Measurements from ENCODE around the gene AFG1L.
"Not testable (repeated sequence)": the region's sequence is repeated elsewhere in the genome, so short reads cannot be mapped to it uniquely, and the experiment has no call there.

The AFG1L gene

GRCh38 chr6:108288742-108289141, 6.1 kb upstream of the AFG1L start:
- no peaks in the 10 kb centered on the region for H3K9me3 ChIP-seq (ENCODE audit: control insufficient read depth, low read length)
- H3K4me3 ChIP-seq (ENCODE audit: insufficient read depth, low read depth, low read length) = no peak overlapping the region
- H3K4me1 ChIP-seq (ENCODE audit: control insufficient read depth, insufficient read depth, low read length) = no peaks in the 10 kb centered on the region
- H3K27me3 ChIP-seq (ENCODE audit: control insufficient read depth, insufficient read depth, low read length, poor library complexity, severe bottlenecking) = no peaks in the 10 kb centered on the region
- H3K36me3 ChIP-seq (ENCODE audit: control insufficient read depth, insufficient read depth, low read length) = no peaks in the 10 kb centered on the region
- no peak overlapping the region for H3K27ac ChIP-seq (ENCODE audit: insufficient read depth, low read depth, low read length, poor library complexity, severe bottlenecking)

GRCh38 chr6:108291091-108291490, 3.8 kb upstream of the AFG1L start:
- no peaks in the 10 kb centered on the region for H3K36me3 ChIP-seq (ENCODE audit: control insufficient read depth, insufficient read depth, low read length)
- H3K4me1 ChIP-seq (ENCODE audit: control insufficient read depth, insufficient read depth, low read length) = no peaks in the 10 kb centered on the region
- 84 to 90% methylated on average over 4 of the region's 4 CpGs for WGBS, 2 experiments
- H3K27me3 ChIP-seq (ENCODE audit: control insufficient read depth, insufficient read depth, low read length, poor library complexity, severe bottlenecking) = no peaks in the 10 kb centered on the region
- no peak overlapping the region for H3K4me3 ChIP-seq (ENCODE audit: insufficient read depth, low read depth, low read length)
- no peak overlapping the region for H3K27ac ChIP-seq (ENCODE audit: insufficient read depth, low read depth, low read length, poor library complexity, severe bottlenecking)
- no peaks in the 10 kb centered on the region for H3K9me3 ChIP-seq (ENCODE audit: control insufficient read depth, low read length)

GRCh38 chr6:108292561-108292960, 2.3 kb upstream of the AFG1L start:
- not testable (repeated sequence) for H3K27me3 ChIP-seq (ENCODE audit: control insufficient read depth, insufficient read depth, low read length, poor library complexity, severe bottlenecking); H3K36me3 ChIP-seq (ENCODE audit: control insufficient read depth, insufficient read depth, low read length)
- WGBS, 2 experiments = 92 to 100% methylated on average over 1 to 2 of the region's 3 CpGs

GRCh38 chr6:108293527-108294296, 1.1 kb upstream of the AFG1L start:
- peak overlapping the region; percentile 83 for H3K4me3 ChIP-seq (ENCODE audit: insufficient read depth, low read depth, low read length)

More at GRCh38 chr6:108292561-108292960, 2.3 kb upstream of the AFG1L start:
- not testable (repeated sequence) for H3K4me3 ChIP-seq (ENCODE audit: insufficient read depth, low read depth, low read length); H3K27ac ChIP-seq (ENCODE audit: insufficient read depth, low read depth, low read length, poor library complexity, severe bottlenecking); H3K4me1 ChIP-seq (ENCODE audit: control insufficient read depth, insufficient read depth, low read length); H3K9me3 ChIP-seq (ENCODE audit: control insufficient read depth, low read length)

DNA sequence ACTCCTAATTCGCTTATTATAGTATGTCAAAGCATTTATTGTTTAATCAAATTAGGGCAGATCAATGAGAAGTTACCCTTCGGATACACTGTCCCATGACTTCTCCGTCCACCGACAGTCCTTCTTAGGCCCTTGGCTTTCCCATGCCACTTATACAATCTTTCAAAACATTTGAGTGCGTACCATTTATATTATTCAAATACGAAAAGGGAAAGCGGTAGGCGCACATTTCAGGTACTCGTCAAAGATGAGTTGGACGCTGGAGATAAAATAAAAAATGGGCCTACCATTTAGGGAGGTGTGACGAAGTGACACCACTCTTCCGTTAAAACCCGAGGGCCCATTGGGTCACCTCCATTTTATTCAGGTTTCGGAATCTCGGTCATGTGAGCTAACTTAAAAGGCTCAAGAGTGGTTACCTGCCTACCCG, 542 bp upstream of the AFG1L start:
- peak overlapping the region; percentile 83 for H3K4me3 ChIP-seq (ENCODE audit: insufficient read depth, low read depth, low read length)
- WGBS, 2 experiments = 51 to 53% methylated on average over 15 to 16 of the region's 16 CpGs
- no peaks in the 10 kb centered on the region for H3K9me3 ChIP-seq (ENCODE audit: control insufficient read depth, low read length)
- H3K36me3 ChIP-seq (ENCODE audit: control insufficient read depth, insufficient read depth, low read length) = no peaks in the 10 kb centered on the region
- no peak overlapping the region for H3K27ac ChIP-seq (ENCODE audit: insufficient read depth, low read depth, low read length, poor library complexity, severe bottlenecking)
- H3K27me3 ChIP-seq (ENCODE audit: control insufficient read depth, insufficient read depth, low read length, poor library complexity, severe bottlenecking) = no peaks in the 10 kb centered on the region
- H3K4me1 ChIP-seq (ENCODE audit: control insufficient read depth, insufficient read depth, low read length) = no peaks in the 10 kb centered on the region

More at GRCh38 chr6:108293527-108294296, 1.1 kb upstream of the AFG1L start:
- Histone ChIP-seq H3K36me3 (ENCODE audit: control insufficient read depth, insufficient read depth, low read length) (no peaks in the 10 kb centered on the region), H3K9me3 (ENCODE audit: control insufficient read depth, low read length) (no peaks in the 10 kb centered on the region), H3K27me3 (ENCODE audit: control insufficient read depth, insufficient read depth, low read length, poor library complexity, severe bottlenecking) (no peaks in the 10 kb centered on the region), H3K27ac (ENCODE audit: insufficient read depth, low read depth, low read length, poor library complexity, severe bottlenecking) (no peak overlapping the region), H3K4me1 (ENCODE audit: control insufficient read depth, insufficient read depth, low read length) (no peaks in the 10 kb centered on the region)
- 85 to 88% methylated on average over 19 of the region's 19 CpGs for WGBS, 2 experiments

GRCh38 chr6:108295676-108296075, 822 bp downstream of the AFG1L start:
- H3K4me3 ChIP-seq (ENCODE audit: insufficient read depth, low read depth, low read length) = peak overlapping the region; percentile 83
- WGBS, 2 experiments = 65 to 71% methylated on average over 5 to 6 of the region's 7 CpGs
- no peaks in the 10 kb centered on the region for H3K4me1 ChIP-seq (ENCODE audit: control insufficient read depth, insufficient read depth, low read length)
- H3K27ac ChIP-seq (ENCODE audit: insufficient read depth, low read depth, low read length, poor library complexity, severe bottlenecking) = no peak overlapping the region
- H3K9me3 ChIP-seq (ENCODE audit: control insufficient read depth, low read length) = no peaks in the 10 kb centered on the region
- no peaks in the 10 kb centered on the region for H3K27me3 ChIP-seq (ENCODE audit: control insufficient read depth, insufficient read depth, low read length, poor library complexity, severe bottlenecking)
- no peaks in the 10 kb centered on the region for H3K36me3 ChIP-seq (ENCODE audit: control insufficient read depth, insufficient read depth, low read length)

DNA sequence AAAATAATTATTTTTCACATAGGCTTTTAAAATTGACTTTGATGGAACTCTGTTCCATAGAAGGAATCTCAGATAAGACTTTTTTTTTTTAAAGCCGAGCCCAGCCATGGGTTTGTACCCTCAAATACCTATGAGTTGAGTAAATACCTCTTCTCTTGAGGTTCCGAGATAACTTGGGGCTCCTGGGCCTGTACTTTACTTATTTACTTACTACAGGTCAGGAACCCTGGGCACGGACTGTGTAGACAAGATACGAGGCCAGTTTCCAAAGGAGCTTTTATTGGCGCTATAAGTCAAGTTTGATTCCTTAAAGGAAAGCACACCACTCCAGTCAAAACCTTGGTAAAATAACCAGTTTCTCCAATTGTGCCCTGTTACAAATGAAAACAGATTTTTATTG, 7.5 kb downstream of the AFG1L start:
- Histone ChIP-seq H3K9me3 (ENCODE audit: control insufficient read depth, low read length) (no peaks in the 10 kb centered on the region), H3K4me1 (ENCODE audit: control insufficient read depth, insufficient read depth, low read length) (no peaks in the 10 kb centered on the region), H3K4me3 (ENCODE audit: insufficient read depth, low read depth, low read length) (no peak overlapping the region), H3K27ac (ENCODE audit: insufficient read depth, low read depth, low read length, poor library complexity, severe bottlenecking) (no peak overlapping the region), H3K36me3 (ENCODE audit: control insufficient read depth, insufficient read depth, low read length) (no peaks in the 10 kb centered on the region), H3K27me3 (ENCODE audit: control insufficient read depth, insufficient read depth, low read length, poor library complexity, severe bottlenecking) (no peaks in the 10 kb centered on the region)
- WGBS, 2 experiments = 98% methylated on average over 5 of the region's 5 CpGs

DNA sequence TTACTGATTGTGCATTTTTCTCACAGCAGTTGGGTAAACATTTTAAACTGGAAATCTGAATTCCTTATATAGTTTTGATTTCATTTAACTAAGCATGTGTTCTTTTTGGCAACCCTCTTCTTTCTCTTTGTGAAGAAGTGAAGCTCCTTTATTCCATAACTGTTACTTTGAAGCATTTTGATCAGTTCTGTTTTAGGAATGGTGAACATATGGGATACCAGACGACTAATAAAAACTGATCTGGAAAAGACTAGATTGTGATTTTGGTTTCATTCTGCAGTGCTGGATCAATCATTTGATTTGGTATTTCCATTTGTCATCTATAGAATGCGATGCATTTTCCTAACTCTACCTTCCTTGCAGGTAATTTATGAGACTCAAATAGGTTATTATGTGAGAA, 9.8 kb downstream of the AFG1L start:
- H3K9me3 ChIP-seq (ENCODE audit: control insufficient read depth, low read length) = no peaks in the 10 kb centered on the region
- H3K4me1 ChIP-seq (ENCODE audit: control insufficient read depth, insufficient read depth, low read length) = no peaks in the 10 kb centered on the region
- H3K36me3 ChIP-seq (ENCODE audit: control insufficient read depth, insufficient read depth, low read length) = no peaks in the 10 kb centered on the region
- no peaks in the 10 kb centered on the region for H3K27me3 ChIP-seq (ENCODE audit: control insufficient read depth, insufficient read depth, low read length, poor library complexity, severe bottlenecking)
- H3K27ac ChIP-seq (ENCODE audit: insufficient read depth, low read depth, low read length, poor library complexity, severe bottlenecking) = no peak overlapping the region
- no peak overlapping the region for H3K4me3 ChIP-seq (ENCODE audit: insufficient read depth, low read depth, low read length)
- WGBS, 2 experiments = 96 to 97% methylated on average over 2 of the region's 2 CpGs

- WGBS, 2 experiments = 92 to 93% methylated on average over 4 of the region's 4 CpGs
- not testable (repeated sequence) for H3K4me1 ChIP-seq (ENCODE audit: control insufficient read depth, insufficient read depth, low read length); H3K27ac ChIP-seq (ENCODE audit: insufficient read depth, low read depth, low read length, poor library complexity, severe bottlenecking); H3K9me3 ChIP-seq (ENCODE audit: control insufficient read depth, low read length); H3K27me3 ChIP-seq (ENCODE audit: control insufficient read depth, insufficient read depth, low read length, poor library complexity, severe bottlenecking); H3K36me3 ChIP-seq (ENCODE audit: control insufficient read depth, insufficient read depth, low read length); H3K4me3 ChIP-seq (ENCODE audit: insufficient read depth, low read depth, low read length)
These were observed 13.8 kb downstream of the AFG1L start for GRCh38 chr6:108308641-108309040.

GRCh38 chr6:108309844-108310243, 15.0 kb downstream of the AFG1L start:
- no peaks in the 10 kb centered on the region for H3K36me3 ChIP-seq (ENCODE audit: control insufficient read depth, insufficient read depth, low read length)
- H3K4me1 ChIP-seq (ENCODE audit: control insufficient read depth, insufficient read depth, low read length) = no peaks in the 10 kb centered on the region
- H3K4me3 ChIP-seq (ENCODE audit: insufficient read depth, low read depth, low read length) = no peak overlapping the region
- 89 to 95% methylated on average over 5 of the region's 5 CpGs for WGBS, 2 experiments
- H3K27me3 ChIP-seq (ENCODE audit: control insufficient read depth, insufficient read depth, low read length, poor library complexity, severe bottlenecking) = no peaks in the 10 kb centered on the region
- H3K9me3 ChIP-seq (ENCODE audit: control insufficient read depth, low read length) = no peaks in the 10 kb centered on the region
- no peak overlapping the region for H3K27ac ChIP-seq (ENCODE audit: insufficient read depth, low read depth, low read length, poor library complexity, severe bottlenecking)

DNA sequence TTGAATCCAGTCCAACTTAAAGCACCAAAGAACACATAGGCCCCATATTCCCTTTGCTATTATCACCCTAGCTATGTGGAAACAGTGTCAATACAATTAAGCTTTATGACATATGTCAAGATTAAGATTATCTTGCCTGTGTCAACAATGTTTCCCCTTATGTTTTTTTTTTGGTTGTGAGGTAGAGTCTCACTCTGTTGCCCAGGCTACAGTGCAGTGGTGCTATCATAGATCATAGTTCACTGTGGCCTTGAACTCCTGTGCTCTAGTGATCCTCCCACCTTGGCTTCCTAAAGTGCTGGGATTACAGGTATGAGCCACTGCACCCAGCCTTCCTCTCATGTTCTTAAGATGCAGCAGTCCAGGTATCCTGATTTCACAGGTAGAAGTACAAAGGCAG, 17.8 kb downstream of the AFG1L start:
- Histone ChIP-seq H3K4me3 (ENCODE audit: insufficient read depth, low read depth, low read length) (no peak overlapping the region), H3K4me1 (ENCODE audit: control insufficient read depth, insufficient read depth, low read length) (no peaks in the 10 kb centered on the region), H3K9me3 (ENCODE audit: control insufficient read depth, low read length) (no peaks in the 10 kb centered on the region), H3K27me3 (ENCODE audit: control insufficient read depth, insufficient read depth, low read length, poor library complexity, severe bottlenecking) (no peaks in the 10 kb centered on the region), H3K36me3 (ENCODE audit: control insufficient read depth, insufficient read depth, low read length) (no peaks in the 10 kb centered on the region), H3K27ac (ENCODE audit: insufficient read depth, low read depth, low read length, poor library complexity, severe bottlenecking) (no peak overlapping the region)
